LNCaP clone FGC (cell line): ENCODE results near the gene PDLIM3.

ENCODE experiments used
- DNase-seq: peaks from one replicate; pipeline ENCODE4 v3.0.0-alpha.2; 2011; ENCODE audit warnings: low read depth
- H3K4me3 ChIP-seq: 2 replicates; pipeline ENCODE4 v1.5.1; 2011; ENCODE audit warnings: mild to moderate bottlenecking, low read depth, low read length, control low read depth
- TF ChIP-seq, protein P1 (sequence below): IDR thresholded peaks from 2 replicates; pipeline ENCODE4 v1.5.1; 2012; ENCODE audit warnings: mild to moderate bottlenecking; ENCODE audit not compliant: control insufficient read depth, insufficient read depth; ENCODE audit errors: extremely low read depth

Gene PDLIM3

DNA sequence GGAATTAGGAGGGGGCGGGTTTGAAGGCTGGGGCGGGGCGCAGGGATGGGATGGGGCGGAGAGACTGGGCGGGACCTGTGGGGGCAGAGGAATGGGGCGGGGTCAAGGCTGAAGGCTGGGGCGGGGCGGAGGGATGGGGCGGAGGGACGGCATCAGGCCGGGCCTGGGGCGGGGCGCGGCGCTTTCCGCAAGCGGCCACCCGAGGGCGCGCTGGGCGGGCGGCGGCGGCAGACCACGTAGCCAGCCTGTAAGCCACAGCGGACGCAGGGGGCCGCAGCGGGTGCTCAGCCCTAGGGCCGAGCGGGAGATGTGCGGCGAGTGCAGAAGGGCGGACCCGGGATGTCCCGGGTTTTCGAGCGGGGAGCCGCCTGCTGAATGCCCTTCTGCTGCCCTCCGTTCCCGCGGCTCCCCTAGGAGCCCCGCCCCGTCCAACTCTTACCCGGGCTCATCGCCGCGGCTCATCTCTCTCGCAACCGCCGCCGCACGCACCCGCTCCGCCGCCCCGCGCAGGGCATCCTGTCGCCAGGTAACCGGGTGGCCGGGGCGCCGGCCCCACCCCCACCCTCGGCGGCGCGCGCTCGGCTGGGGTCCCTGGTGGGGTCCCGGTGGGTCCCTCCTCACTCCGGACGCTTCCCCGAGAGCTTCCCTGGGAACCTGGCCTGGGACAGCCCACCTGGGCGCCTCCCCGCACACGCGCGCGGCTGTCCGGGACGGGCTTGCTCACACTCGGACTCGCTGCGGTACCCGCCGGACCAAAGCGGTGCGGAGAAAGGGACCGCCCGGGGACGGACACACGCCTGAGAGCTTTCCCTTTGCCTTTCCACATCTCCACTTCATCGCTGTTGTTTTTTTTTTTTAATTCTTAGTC is 63.8 kb downstream of the PDLIM3 start, which contains the start of gene CCDC110:
CCDC110 (minus strand) TSS at position 499 of the 868 bp plus-strand sequence; CDS start at position 449, 50 bp downstream.
- TF ChIP-seq, protein P1, sequence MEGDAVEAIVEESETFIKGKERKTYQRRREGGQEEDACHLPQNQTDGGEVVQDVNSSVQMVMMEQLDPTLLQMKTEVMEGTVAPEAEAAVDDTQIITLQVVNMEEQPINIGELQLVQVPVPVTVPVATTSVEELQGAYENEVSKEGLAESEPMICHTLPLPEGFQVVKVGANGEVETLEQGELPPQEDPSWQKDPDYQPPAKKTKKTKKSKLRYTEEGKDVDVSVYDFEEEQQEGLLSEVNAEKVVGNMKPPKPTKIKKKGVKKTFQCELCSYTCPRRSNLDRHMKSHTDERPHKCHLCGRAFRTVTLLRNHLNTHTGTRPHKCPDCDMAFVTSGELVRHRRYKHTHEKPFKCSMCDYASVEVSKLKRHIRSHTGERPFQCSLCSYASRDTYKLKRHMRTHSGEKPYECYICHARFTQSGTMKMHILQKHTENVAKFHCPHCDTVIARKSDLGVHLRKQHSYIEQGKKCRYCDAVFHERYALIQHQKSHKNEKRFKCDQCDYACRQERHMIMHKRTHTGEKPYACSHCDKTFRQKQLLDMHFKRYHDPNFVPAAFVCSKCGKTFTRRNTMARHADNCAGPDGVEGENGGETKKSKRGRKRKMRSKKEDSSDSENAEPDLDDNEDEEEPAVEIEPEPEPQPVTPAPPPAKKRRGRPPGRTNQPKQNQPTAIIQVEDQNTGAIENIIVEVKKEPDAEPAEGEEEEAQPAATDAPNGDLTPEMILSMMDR: peak; percentile 75
- DNase-seq: peak; percentile 69
- H3K4me3 ChIP-seq: peak within 1 kb of the TSS; percentile 63

DNA sequence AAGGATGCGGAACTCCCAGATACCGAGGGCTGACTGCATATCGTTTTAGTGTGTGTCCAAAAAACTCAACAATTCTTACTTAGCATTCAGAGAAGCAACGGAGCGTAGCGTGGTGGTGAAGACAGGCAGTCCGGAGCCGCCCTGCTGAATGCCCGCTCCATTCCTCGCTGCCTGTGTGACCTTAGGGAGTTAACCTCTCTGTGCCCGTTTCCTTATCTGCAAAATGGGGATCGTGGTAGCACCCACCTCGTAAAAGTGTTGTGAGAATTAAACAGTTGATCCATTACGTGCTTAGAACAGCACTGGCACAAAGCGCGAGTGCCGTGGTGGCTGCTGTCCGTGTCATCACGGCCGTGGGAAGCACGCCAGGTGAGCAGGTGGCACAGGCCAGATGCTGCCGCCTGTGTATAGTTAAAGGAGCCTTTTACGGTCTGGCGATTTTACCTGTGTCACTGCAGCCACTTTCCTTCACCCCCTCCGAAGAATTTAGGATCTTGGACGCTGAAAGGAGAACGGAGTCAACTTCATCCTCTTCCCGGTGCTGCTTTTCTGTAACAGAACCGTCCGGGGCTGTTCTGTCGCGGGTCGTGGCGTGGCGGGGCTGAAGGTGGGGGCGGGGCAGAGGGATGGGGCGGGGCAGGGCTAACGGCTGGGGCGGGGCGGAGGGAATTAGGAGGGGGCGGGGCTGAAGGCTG is 64.7 kb downstream of the PDLIM3 start:
- TF ChIP-seq, protein P1: no peak
- DNase-seq: peak; percentile 62
- peak overlapping the region; percentile 54 for H3K4me3 ChIP-seq

DNA sequence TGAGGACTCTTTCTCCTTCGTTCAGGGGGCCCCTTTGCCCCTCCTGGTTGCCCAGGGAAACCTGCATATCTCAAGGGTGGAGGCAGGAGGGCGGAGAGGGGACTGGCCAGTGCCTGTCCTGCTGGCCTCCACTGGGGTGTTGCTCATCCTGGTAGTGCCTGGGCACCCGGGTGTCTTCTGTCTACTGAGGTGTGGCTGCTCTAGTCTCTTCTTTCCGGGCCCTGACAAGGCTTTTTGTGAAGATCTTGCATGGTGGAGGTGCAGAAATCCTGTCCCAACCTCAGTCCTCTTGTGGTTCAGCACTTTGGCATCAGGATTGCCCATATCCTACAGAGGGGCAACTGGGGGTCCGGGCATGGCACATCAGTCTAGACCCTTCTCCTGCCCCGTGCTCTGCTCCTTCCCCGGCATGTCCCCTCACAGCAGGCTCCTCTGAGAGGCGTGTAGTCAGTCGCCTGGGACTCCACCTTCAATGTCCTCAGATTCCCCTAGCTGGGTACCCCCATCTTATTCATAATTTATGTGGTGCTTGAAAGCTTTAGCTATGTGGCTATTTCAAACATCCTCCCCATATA is 65.6 kb downstream of the PDLIM3 start:
- TF ChIP-seq, protein P1: no peak
- DNase-seq: no peak
- H3K4me3 ChIP-seq: no peak overlapping the region

DNA sequence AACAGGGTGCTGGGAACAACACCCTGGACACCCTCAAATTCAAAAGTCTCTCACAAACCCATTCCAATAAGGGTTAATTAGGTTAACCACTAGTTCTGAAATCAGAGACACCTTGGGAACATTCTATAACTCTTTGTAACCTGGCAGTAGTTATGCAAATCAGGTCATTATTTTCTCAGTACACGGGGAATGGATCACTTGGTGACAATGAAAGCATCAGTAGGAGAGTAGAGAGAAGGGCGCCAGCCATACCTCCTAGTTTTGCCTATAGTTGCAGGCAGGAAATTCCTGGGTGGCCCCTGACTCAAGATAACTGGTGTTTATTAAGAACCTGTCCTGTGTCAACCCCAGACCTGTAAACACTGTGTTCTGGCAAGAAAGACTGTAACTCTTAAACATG is 66.3 kb downstream of the PDLIM3 start:
- TF ChIP-seq, protein P1: no peak
- DNase-seq: no peak
- no peak overlapping the region for H3K4me3 ChIP-seq

DNA sequence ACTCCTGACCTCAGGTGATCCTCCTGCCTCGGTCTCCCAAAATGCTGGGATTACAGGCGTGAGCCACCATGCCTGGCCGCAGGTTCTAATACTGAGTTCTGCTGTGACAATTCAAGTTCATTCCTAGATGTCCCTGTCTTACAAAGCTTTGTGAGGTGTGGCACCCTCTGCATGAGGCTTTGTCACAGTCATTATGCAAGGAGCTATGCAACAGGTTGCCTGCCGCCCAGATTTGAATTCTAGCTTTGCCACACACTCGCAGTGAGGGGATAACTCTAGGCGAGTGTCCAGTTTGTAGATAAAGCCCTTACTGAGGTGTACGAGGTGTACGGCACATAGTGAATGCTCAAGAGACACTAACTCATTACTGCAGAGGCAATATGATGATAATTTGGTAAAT is 67.3 kb downstream of the PDLIM3 start:
- DNase-seq: no peak
- TF ChIP-seq, protein P1: no peak
- H3K4me3 ChIP-seq: no peak overlapping the region

DNA sequence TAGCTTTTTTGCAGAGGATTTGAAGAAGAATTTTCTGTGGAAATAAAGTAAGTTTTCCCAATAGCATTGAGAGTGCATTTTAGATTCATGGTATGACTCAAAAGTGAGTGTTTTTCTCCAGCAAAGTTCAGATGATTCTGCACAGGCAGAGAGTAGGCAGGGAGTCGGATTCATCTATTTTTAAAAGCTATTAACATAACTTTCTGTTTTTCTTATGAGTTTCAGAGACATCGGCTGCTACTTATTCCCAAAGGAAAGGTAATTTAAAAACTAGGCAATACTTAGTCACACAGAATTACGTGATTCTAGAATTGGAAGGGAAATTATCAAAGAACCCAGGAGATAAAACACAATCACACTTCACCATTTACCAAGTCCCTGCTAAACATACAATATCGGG is 68.2 kb downstream of the PDLIM3 start:
- DNase-seq: no peak
- TF ChIP-seq, protein P1: no peak
- H3K4me3 ChIP-seq: no peak overlapping the region
